Hematopoietic multipotent progenitor cell treated with erythropoietin and hydrocortisone succinate and interleukin-3 and kit ligand, for 15 days (in vitro differentiated cells): ENCODE data around the gene PUM1.

Experiments used
- DNase-seq: peaks from one replicate; pipeline ENCODE4 v3.0.0-alpha.2; 2015; ENCODE audit warnings: low spot score

The PUM1 gene

DNA sequence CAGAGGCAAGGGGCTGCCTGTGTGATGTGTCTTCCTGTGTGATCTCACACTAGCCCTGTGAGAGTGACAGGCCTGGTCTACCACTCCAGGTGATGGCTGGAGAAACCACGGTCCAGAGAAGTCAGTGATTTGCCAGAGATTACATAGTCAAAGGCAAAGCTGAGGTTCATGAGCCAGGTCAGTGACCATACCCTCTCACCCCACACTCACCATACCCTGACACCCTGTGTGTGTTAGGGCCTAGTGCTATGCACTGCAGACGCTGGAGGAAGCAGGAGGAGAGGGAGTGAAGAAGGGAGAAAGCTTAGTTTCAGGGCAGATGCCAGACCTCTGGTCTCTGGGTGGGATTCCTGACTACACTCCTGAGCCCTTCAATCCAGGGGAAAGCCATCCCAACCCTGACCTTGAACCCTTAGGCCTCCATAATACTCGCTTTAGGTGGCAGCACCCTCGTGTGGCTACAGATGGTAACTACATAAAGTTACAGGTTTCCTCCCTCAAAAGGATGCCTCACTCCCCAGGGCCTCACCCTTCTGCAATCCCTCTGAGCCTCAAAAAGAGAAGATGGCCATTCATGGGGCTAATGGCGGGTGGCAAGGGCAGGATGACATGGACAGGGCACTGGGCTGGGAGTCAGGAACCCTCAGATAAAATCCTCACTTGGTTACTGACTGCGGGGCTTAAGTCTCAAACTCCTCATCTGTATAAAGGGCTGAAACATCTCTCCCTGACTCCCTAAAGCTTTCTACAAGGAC lies 136.2 kb downstream of the PUM1 start:
- DNase-seq = peak; percentile 61

DNA sequence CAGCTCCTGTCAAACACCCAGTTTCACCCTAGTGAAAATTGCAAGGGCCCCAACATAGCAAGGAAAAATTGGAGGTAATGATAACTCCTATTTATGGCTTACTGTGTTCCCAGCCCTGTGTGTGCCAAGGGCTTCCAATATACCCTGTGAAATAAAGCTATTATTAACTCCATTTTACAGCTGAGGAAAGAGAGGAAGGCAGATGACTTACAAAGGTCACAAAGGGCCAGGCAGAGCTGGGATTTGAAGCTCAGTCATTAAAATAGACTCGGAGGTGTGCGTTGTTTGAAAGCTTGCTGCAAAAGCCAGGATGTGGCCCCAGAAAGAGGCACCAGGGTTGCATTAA lies 136.8 kb downstream of the PUM1 start:
- no peak for DNase-seq

DNA sequence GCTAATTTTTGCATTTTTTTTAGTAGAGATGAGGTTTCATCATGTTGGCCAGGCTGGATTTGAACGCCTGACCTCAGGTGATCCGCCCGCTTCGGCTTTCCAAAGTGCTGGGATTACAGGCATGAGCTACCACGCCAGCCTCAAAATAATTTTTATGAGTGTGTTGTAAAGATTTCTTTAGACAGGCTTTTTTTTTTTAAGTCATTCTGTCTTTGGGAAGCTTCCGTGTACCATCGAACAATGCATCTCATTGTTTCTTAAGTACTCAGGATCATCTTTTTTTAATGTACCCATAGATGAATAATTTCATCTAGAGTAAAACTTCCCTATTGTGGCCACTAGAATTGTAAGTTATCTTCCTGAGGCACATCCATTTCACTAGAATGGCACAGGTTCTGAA lies 137.3 kb downstream of the PUM1 start:
- DNase-seq = no peak

DNA sequence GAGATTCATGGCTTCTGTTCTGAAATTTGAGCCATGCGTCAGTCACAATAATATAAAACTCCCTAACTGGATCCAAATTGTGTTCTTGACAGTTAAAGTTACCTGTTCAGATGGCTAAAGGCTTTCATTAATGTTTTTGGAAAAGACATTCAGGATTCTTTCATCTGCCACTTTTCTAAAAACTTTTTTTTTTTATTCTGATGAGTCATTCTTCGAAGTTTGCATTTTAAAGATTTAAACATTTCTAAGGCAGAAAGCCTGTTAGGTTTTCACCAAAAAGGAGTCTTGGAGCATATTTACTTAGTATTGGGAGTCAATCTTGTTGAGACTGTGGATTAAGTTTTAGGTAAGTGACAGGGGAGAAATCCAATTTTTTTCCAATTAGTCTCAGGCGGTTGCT lies 138.1 kb downstream of the PUM1 start:
- no peak for DNase-seq

DNA sequence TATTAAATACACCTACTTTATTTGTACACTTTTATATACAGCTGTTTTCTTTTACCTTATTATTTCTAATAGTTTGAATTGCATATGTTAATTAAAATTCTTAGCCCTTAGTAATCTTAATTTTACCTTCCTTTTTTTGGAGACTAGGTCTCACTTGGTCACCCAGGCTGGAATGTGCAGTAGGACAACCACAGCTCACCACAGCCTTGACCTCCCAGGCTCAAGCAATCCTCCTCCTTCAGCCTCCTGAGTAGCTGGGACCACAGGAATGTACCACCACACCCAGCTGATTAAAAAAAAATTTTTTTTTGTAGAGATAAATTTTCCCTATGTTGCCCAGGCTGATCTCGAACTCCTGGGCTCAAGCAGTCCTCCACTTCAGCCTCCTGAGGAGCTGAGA lies 141.9 kb downstream of the PUM1 start:
- no peak for DNase-seq

DNA sequence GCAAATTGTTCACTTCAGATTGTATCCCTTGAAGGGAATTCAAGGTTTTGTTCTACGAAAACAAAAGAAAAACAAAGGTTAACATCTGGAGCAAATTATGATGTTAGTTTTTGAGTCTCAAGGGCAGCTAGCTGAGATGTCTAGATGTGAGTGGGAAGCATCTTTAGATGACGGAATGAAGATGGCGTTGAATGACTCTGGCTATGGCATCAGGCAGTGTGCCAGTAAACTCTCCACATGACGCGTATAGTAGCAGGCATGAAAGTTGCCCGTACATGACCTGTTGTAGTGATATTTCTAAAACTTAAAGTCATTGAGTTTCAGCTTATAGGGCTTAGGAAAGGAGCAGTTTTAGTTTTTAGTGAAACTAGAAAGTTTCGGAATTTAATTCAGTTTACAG lies 144.7 kb downstream of the PUM1 start:
- peak; percentile 25 for DNase-seq

DNA sequence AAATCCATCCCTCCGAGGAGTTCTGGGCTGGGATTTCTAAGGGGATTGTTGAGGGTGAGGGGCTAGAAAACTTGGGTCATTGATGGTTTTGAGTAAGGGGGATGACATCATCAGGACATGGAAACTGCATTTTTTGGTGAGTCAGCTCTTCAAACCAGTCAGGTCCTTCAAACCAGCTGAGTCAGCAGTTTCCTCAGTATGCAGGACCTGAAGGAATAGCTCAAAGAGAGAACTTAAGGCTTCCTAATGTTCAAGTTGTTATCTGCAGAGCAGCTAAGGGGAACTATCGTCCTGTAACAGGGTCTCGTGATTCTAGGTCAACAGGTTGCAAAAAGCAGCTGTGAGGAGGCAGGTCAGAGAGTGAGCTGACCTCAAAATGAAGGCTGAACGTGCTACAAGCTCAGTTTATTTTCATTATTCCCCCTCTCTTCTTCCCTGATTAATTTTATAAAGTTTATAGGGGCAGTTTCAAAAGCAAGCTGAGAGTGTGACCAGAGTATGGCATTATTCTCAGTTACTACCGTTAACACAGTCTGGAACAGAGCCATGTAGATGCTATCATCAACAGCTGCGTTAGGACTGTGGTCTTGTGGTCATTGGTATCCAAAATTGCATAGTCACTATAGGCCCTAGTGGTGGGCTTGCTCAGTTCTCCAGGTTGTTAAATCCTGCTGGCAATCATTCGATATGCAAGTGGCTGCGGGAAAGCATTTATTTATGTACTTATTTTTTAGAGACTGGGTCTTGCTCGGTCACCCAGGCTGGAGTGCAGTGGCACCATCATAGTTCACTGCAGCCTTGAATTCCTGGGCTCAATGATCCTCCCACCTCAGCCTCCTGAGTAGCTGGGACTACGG lies 146.3 kb downstream of the PUM1 start:
- DNase-seq = peak; percentile 43

DNA sequence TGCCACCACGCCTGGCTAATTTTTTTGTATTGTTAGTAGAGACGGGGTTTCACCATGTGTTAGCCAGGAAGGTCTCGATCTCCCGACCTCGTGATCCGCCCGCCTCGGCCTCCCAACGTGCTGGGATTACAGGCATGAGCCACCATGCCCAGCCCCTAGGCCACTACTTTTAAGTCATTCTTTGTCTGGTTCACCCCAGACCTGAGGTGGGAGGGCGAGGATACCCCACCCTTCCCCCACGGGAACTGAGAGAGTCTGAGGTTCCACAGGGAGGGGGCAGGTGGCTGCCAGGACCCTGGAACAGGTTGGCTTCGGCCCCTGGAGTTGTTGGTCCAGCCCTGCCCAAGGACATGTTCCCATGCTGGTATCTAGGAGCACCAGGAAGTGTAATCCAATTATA lies 149.2 kb downstream of the PUM1 start:
- DNase-seq = no peak

DNA sequence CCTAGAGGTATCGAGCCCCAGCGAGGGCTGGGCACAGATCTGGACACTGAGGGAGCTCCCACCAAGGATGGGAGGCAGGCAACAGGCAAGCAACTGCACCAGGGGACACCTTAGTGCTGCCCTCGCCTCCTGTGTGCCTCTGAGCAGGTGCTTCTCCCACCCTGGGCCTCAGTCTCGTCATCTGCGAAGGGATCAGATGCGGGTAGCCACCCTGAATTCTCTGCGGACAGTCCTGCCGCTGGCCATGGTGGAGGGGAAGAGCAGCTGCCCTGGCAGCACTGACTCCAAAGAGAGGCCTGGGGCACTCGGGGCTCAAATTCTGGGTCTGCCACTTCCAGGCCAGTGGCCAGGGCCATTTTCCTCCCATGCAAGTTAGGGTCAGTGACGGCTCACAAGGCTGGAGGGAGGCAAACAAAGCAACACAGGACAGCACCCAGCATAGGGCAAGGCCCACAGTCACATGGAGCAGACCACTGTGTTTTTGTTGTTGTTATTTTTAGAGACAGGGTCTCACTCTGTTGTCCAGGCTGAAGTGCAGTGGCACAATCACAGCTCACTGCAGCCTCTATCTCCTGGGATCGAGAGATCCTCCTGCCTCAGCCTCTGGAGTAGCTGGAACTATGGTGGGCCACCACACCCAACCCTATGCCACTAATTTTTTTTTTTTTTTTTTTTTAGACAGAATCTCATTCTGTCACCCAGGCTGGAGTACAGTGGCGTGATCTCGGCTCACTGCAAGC lies 149.9 kb downstream of the PUM1 start:
- DNase-seq = no peak

DNA sequence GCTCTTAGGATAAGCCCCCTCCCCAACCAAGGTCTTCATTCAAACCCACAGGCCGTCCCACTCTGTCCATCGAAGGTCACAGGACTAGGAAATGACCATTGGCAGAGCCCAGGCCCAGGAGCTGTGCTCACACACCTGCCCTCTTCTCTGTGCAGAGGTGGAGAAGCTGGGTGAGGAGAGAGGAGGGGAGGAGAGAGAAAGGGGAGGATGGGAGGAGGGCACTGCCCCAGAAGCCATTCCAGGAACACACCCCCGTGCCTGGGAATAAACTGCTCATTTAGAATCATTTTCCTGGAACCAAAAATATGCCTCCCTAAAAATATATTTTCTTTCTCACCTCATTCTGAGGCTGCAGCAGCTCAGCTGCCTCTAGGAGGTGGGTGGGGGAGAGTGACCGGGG lies 150.6 kb downstream of the PUM1 start:
- DNase-seq = no peak

DNA sequence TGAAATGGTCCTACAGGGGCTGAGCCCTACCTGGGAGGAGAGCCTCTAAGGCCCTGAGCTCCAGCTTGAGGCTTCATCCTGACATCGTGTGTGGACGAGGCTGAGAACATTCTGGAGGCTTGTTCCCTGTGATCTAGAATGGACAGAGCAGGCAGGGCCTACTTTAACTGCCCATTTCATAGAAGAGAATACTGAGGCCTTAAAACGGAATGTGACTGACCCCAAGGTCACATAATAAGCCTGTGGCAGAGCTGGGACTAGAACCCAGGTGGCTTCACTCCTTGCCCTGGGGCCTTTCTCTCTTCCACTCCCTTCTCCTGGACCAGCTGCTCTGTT lies 151.0 kb downstream of the PUM1 start:
- no peak for DNase-seq

DNA sequence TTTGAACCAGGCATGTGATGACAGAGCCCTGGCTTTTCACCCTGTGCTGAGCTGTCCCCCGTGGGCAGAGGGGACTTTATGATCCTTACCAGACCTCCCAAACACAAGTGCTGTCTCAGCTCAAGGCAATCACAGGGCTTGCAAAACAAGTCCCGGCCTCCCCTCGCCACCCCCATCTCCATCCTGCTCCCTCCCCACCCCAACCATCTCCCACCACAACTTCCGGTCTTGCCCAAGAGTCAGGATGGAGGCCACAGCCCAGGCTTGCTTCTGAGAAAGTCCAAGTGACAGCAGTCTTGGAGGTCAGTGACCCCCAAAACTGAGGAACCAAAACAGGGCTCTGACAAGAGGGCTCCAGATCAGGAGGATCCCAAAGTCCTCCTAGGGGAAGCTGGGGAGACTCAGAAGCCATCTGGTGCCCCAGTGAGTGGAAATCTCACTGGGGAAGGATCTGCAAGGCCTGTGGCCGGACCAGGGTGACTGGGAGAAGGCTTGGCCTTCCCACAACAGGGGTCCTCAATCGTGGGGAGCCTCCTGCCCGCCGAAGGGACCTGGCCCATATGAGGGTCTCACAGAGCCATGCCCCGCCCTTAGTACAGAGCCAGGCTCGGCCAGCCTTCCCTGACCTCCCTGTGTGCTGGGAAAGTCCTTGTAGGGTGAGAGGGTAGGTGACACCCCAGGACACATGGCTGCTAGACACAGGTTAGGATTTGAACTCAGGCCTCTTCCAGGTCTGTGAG lies 152.4 kb downstream of the PUM1 start:
- no peak for DNase-seq

DNA sequence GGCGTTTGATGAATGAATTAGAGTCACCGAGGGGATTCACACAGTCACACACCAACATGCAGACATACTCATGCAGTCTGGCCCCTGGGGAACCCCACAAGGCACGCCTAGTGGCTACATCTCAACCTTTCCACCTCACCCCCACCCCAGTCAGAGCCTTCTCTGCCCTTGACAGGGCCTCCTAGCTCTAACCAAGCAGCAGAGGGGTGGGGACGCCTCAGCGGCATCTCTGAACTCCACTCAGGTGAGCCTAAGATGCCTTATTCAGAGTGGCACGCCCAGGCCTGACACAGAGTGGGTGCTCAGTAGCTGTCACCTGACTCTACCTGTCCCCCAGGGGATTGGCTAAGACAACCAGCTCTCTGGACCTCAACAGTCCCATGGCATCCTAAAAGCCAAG lies 153.3 kb downstream of the PUM1 start:
- no peak for DNase-seq

DNA sequence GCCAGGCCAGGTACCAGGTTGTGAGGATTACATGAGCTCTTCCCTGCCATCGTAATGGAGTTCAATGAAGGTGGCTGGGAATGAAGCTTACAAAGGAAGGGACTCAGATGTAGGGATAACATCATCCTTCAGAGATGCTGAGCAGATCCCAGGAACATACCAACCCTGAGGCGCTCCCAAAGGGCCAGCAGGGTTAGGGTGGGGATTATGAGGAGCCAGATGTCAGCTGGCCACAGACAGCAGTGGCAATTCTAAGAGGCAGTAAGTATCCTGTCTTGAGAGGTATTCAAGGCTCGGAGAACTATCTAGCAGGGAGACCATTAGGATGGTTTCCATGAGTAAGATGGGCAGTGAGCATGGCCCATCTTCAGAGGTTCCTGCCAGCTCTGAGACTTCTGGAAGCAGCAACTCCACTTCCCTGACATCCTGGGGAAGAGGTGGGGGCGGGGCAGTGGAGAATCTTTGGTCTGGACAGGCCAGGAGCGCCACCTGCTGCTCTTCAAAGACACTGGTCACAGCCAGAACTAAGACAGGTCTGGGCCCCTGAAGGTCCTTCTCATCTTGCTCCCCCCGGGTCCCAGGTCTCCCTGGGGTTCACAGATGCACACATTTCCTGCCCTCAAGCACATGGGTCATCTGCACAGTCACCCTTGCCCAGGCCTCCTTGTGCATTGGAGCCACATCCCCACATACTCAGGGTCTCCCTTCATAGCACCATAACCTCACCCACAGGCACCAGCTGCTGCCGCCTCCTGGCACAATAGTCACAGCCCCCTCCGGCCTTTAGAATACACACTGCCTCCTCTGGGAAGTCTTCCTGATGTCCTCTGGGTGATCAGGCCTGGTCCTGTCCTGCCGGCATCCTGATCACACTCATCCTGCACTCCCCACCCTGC lies 154.2 kb downstream of the PUM1 start:
- DNase-seq = peak; percentile 65

DNA sequence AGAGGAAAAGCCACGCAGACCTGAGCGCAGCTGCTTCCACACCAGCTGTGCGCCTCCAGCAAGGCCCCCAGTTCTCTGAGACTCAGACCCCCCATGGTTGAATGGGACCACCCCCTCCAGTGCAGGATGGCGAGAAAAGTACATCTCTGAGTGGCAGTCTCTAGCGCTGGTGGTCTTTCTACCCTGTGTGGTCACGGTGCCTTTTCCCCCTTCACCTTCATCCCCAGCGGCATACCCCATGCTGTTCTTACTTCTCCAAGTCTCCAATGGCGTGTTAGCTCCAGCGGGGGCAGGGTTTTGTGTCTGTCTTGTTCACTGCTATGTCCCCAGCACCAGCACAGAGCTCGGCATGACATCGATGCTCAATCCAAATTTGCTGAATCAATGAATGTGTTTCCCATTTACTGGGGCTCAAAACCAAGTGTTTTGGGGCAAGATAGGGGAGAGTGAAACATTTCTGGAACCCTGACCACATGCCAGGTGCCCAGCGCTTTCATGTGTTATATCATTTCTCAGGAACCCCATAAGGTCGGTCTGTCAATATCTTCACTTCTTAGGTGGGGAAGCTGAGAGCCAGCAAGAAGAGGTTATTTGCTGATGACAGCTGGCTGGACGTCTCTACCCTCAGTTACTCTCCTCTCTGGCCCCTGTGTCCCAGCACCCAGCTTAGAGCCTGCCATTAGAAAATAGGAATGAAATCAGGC lies 156.0 kb downstream of the PUM1 start:
- DNase-seq = no peak

DNA sequence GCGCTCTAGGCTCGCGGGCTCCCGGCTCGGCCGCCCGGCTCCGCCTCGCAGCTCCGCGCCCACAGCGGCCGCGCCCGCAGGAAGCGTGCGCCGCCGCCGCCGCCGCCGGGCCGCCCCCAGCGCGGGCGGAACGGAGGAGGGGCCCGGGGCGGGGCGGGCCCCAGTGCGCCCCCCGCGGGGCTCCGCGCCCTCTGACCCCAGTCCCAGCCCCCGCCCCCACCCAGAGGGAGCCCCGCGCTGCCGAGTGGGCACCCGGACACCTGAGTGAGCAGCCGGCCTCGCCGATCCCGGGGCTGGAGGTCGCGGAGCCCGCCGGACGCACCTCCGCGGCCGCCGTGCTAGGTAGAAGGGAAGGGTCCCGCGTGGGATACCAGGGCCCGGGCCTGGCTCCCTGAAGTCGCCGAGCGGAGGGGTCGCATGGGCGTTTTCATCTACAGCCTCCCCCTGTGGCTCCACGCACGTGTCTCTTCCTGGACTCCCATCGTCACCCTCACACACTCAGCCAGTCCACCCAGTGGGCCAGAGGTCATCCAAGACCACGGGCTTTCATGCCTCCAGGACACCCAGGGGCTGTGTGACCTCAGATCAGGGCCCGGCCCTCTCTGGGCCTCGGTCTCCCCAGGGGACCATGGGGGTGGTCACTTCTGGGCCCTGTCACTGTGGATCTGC lies 156.7 kb downstream of the PUM1 start, which contains the start of gene SDC3:
Gene SDC3 (minus strand): TSS at position 63 of the 669 bp plus-strand sequence. CDS start 172 bp downstream, outside the sequence.
- no peak for DNase-seq

DNA sequence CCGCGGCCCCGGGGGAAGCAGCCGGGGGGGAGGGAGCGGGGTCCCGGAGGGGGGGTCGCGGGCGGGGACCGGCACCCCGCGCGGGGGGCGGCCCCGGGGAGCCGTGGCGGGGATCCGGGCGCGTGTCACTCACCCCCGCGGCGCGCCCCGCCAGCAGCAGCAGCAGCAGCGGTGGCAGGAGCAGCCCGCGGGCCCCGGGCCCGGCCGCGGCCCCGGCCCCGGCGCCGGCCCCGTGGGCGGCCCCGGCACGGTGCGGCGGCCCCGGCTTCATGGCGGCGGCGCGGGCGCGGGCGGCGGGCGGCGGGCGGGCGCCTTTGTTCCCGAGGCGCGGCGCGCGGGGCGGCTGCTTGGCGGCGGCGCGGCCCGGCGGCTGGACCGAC lies 157.2 kb downstream of the PUM1 start:
- DNase-seq = no peak

DNA sequence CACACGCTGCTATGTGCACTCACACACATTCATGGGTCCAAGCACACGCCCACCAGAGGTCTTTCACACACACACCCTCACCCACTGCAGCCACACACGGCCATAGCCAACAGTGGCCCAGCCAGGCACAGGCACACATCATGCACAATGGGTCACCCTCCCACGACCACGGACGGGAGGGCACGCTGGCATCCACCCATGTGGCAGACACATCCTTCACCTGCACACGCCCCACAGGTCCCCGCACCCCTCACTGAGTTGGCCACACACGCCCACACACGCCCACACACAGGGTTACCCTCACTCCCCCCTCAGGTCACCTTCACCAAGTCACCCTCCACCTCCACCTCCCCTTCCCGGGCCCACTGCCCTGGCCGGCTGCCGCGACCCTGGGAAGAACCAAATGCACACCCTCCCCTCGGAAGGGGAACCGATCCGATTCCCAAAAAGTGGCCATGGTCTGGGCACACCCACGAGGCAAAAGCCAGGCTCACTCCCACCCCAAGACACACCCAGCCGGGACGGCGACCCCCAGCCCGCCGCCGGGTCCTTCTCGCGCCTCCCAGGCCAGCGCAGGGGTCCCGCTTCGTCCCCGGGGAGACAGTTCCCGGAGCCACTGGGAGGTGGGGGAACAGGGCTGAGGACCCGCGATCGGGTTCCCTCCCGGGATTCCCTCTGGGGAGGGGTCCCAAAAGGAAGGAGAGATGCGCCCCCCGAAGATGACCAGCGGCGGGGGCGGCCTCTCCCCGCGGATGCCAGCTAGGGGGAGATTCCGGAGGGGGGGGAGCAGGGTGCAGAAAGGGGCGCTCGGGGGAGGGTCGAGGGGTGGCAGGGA lies 157.8 kb downstream of the PUM1 start:
- no peak for DNase-seq
